Astrocyte of the spinal cord (primary cell): ENCODE results near the gene STX2.
"Not testable (repeated sequence)": the region's sequence is repeated elsewhere in the genome, so short reads cannot be mapped to it uniquely, and the experiment has no call there.

Experiments used
- DNase-seq: peaks from one replicate; pipeline ENCODE4 v3.0.0; 2011; ENCODE audit warnings: low read depth, low spot score
- H3K4me3 ChIP-seq: 2 replicates; pipeline ENCODE4 v1.5.1; 2011; ENCODE audit warnings: low read depth, mild to moderate bottlenecking, low read length, moderate library complexity
- CTCF ChIP-seq: IDR thresholded peaks from 2 replicates; pipeline ENCODE4 v1.5.1; 2012; ENCODE audit warnings: low read depth, mild to moderate bottlenecking, low read length, inconsistent platforms
- in situ Hi-C: cut with HindIII; loops from 2 replicates; pipeline ENCODE4 v1.10.0; 2017; ENCODE audit warnings: low sequenced_read_pairs

The STX2 gene

GRCh38 chr12:130868412-130868811 lies 29.4 kb upstream of the STX2 start:
- DNase-seq, result no peak
- no peak overlapping the region for H3K4me3 ChIP-seq
- no peak for TF ChIP-seq CTCF
- in situ Hi-C loops, result no loop called here

GRCh38 chr12:130863298-130863697 lies 24.2 kb upstream of the STX2 start:
- no peak for TF ChIP-seq CTCF
- no peak overlapping the region for H3K4me3 ChIP-seq
- in situ Hi-C loops, result no loop called here
- no peak for DNase-seq

GRCh38 chr12:130862771-130863170 lies 23.7 kb upstream of the STX2 start:
- DNase-seq, in situ Hi-C loops, H3K4me3 ChIP-seq: not testable (repeated sequence)

GRCh38 chr12:130862161-130862560 lies 23.1 kb upstream of the STX2 start:
- DNase-seq, result no peak
- in situ Hi-C loops, result no loop called here
- no peak overlapping the region for H3K4me3 ChIP-seq
- TF ChIP-seq CTCF, result no peak

- H3K4me3 ChIP-seq, result no peak overlapping the region
- in situ Hi-C loops, result no loop called here
- DNase-seq, result no peak
- TF ChIP-seq CTCF, result no peak
These were observed 21.3 kb upstream of the STX2 start for GRCh38 chr12:130860311-130860710.

GRCh38 chr12:130859161-130859560 lies 20.1 kb upstream of the STX2 start:
- DNase-seq, result no peak
- no peak overlapping the region for H3K4me3 ChIP-seq
- TF ChIP-seq CTCF, result no peak
- in situ Hi-C loops, result no loop called here

- DNase-seq, result no peak
- no peak for TF ChIP-seq CTCF
- H3K4me3 ChIP-seq, result no peak overlapping the region
- in situ Hi-C loops, result no loop called here
These were observed 19.0 kb upstream of the STX2 start for GRCh38 chr12:130858084-130858483.
